GM23338 (cell line): ENCODE data around the gene ERBB4. TPM values are rescaled to one million over a fixed set of nuclear protein-coding genes. Genes with fewer than 3 reads are reported as not detected.

Experiments
- ATAC-seq: fragments of 200-7000 bp; cut with Tn5 transposase; 3 replicates; pipeline ENCODE4 v1.9.1; 2020
- DNase-seq: peaks from one replicate; pipeline ENCODE4 v3.0.0-alpha.2; 2015; ENCODE audit warnings: low spot score
- H2AFZ ChIP-seq: fragments of 200-600 bp; sonication (generic); 2 replicates; pipeline ENCODE4 v1.8.0; 2016; ENCODE audit warnings: antibody characterized with exemption, mild to moderate bottlenecking, moderate library complexity
- H3F3A ChIP-seq: fragments of 200-600 bp; sonication (generic); replicated peaks from 2 replicates; pipeline ENCODE4 v1.8.0; 2017; ENCODE audit warnings: antibody characterized with exemption, mixed run types, low read depth
- H3K27ac ChIP-seq: fragments of 200-600 bp; sonication (generic); 2 replicates; pipeline ENCODE4 v1.6.1; 2016; ENCODE audit warnings: low read depth
- H3K27me3 ChIP-seq: fragments of 200-600 bp; sonication (generic); 2 replicates; pipeline ENCODE4 v1.8.0; 2016; ENCODE audit warnings: mild to moderate bottlenecking, mixed run types, moderate library complexity; ENCODE audit not compliant: insufficient read depth
- H3K36me3 ChIP-seq: fragments of 200-600 bp; sonication (generic); 2 replicates; pipeline ENCODE4 v1.8.0; 2016; ENCODE audit warnings: mild to moderate bottlenecking; ENCODE audit not compliant: insufficient read depth
- H3K4me1 ChIP-seq: fragments of 200-600 bp; sonication (generic); 2 replicates; pipeline ENCODE4 v1.8.0; 2016; ENCODE audit warnings: mild to moderate bottlenecking, moderate library complexity; ENCODE audit not compliant: insufficient read depth
- H3K4me2 ChIP-seq: fragments of 200-600 bp; sonication (generic); 2 replicates; pipeline ENCODE4 v1.7.1; 2017; ENCODE audit warnings: mixed run types
- H3K4me3 ChIP-seq: fragments of 200-600 bp; sonication (generic); 2 replicates; pipeline ENCODE4 v1.6.1; 2016; ENCODE audit warnings: mixed run types
- H3K79me2 ChIP-seq: fragments of 200-600 bp; sonication (generic); replicated peaks from 2 replicates; pipeline ENCODE4 v1.8.0; 2017; ENCODE audit warnings: mild to moderate bottlenecking; ENCODE audit not compliant: insufficient read depth
- H3K9me2 ChIP-seq: fragments of 200-600 bp; sonication (generic); 2 replicates; pipeline ENCODE4 v1.8.0; 2017; ENCODE audit not compliant: insufficient read depth
- H4K20me1 ChIP-seq: fragments of 200-600 bp; sonication (generic); replicated peaks from 2 replicates; pipeline ENCODE4 v1.8.0; 2017; ENCODE audit warnings: mild to moderate bottlenecking; ENCODE audit not compliant: insufficient read depth
- H3K27ac Mint-ChIP-seq: 2 replicates; pipeline ENCODE4 v1.8.0; 2020; ENCODE audit warnings: inconsistent platforms, mild to moderate bottlenecking, moderate library complexity, mixed read lengths
- H3K27me3 Mint-ChIP-seq: 3 replicates; pipeline ENCODE4 v1.8.0; 2022; ENCODE audit warnings: low read depth, mild to moderate bottlenecking, moderate library complexity, mixed read lengths, inconsistent platforms; ENCODE audit not compliant: insufficient read depth, poor library complexity
- H3K36me3 Mint-ChIP-seq: 3 replicates; pipeline ENCODE4 v1.8.0; 2021; ENCODE audit warnings: low read depth, mild to moderate bottlenecking, inconsistent platforms, moderate library complexity, mixed read lengths
- H3K4me1 Mint-ChIP-seq: 3 replicates; pipeline ENCODE4 v1.8.0; 2020; ENCODE audit warnings: mild to moderate bottlenecking, inconsistent platforms, mixed read lengths
- H3K4me3 Mint-ChIP-seq: 3 replicates; pipeline ENCODE4 v1.8.0; 2021; ENCODE audit warnings: moderate library complexity, mild to moderate bottlenecking, inconsistent platforms, mixed read lengths
- H3K9me3 Mint-ChIP-seq: 3 replicates; pipeline ENCODE4 v1.8.0; 2020; ENCODE audit warnings: moderate library complexity, mild to moderate bottlenecking, inconsistent platforms, mixed read lengths
- EZH2 ChIP-seq: fragments of 200-600 bp; sonication (generic); IDR thresholded peaks from one replicate; pipeline ENCODE4 v1.8.0; 2017; ENCODE audit warnings: antibody characterized with exemption, mild to moderate bottlenecking, low read depth; ENCODE audit not compliant: unreplicated experiment
- EZH2phosphoT487 ChIP-seq: fragments of 200-600 bp; sonication (generic); IDR thresholded peaks from one replicate; pipeline ENCODE4 v1.8.1; 2018; ENCODE audit warnings: antibody characterized with exemption; ENCODE audit not compliant: unreplicated experiment
- JUNB ChIP-seq: IDR thresholded peaks from one replicate; pipeline ENCODE4 v1.6.1; 2016; ENCODE audit warnings: antibody characterized with exemption; ENCODE audit not compliant: unreplicated experiment
- NANOG ChIP-seq: IDR thresholded peaks from 2 replicates; pipeline ENCODE4 v1.6.1; 2016; ENCODE audit warnings: antibody characterized with exemption, borderline replicate concordance
- POLR2AphosphoS5 ChIP-seq: IDR thresholded peaks from 2 replicates; pipeline ENCODE4 v1.6.1; 2016; ENCODE audit warnings: antibody characterized with exemption, low read depth
- STAT1 ChIP-seq: IDR thresholded peaks from one replicate; pipeline ENCODE4 v1.6.1; 2016; ENCODE audit warnings: antibody characterized with exemption; ENCODE audit not compliant: unreplicated experiment
- ZNF114 ChIP-seq: fragments of 250-450 bp; sonication (Bioruptor Pico); IDR thresholded peaks from 2 replicates; pipeline ENCODE4 v1.5.0; 2020; ENCODE audit warnings: mild to moderate bottlenecking, moderate library complexity
- polyA plus RNA-seq: library from polyadenylated mRNA; unstranded; fragments of >200 nt; fragmentation: Nextera tagmentation; extraction: Ambion mirVana; gene quantifications from 2 replicates; pipeline ENCODE4 v1.2.1, GENCODE V29; 2016
- total RNA-seq: library from RNA; depleted of rRNA; stranded (reverse); fragments of >200 nt; shearing (Covaris generic); gene quantifications from 2 replicates; pipeline ENCODE4 v1.2.3, GENCODE V29; 2014
- TF ChIP-seq, protein P1 (sequence below): fragments of 250-450 bp; sonication (Bioruptor Pico); IDR thresholded peaks from 2 replicates; pipeline ENCODE4 v1.5.0; 2020; ENCODE audit warnings: mild to moderate bottlenecking, moderate library complexity
- TF ChIP-seq, protein P2 (sequence below): IDR thresholded peaks from 2 replicates; pipeline ENCODE4 v1.6.1; 2016; ENCODE audit warnings: antibody characterized with exemption

Gene ERBB4
- total and polyA plus RNA-seq, 2 experiments from 2014 or later: 0.73 to 1.1 TPM

DNA sequence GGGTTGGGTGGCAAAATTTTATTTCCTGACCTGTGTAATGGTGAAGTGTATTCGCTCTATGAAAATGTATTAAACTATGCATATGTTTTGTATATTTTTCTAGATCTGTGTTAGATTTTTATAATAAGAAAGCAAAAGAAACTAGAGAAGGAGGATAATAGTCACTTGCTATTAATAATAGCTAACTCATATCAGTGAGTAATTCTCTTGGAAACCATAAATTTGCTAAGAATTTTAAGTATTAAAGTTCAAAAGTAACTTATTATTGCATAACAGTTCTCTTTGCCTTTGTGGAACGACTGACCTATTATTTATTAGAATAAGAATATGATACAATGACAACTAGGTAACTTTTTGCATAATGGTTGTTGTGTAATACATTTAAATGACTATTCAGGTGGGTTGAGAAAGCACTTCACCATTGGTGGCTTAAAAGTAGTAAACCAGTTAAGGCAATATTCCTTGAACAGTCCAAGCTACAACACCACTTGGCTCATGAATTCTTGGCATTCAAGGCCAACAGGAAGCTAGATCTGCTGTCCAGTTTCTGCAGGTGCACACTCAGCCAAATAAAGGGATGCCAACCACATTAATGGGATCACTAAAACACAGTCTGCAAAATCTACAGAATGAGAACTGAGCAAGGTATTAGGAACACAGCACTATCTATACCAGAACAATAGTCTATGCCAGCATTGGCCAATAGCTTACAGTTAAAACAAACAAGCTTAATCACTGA is 1060.9 kb downstream of the ERBB4 start (continued):
- TF ChIP-seq, protein P1, sequence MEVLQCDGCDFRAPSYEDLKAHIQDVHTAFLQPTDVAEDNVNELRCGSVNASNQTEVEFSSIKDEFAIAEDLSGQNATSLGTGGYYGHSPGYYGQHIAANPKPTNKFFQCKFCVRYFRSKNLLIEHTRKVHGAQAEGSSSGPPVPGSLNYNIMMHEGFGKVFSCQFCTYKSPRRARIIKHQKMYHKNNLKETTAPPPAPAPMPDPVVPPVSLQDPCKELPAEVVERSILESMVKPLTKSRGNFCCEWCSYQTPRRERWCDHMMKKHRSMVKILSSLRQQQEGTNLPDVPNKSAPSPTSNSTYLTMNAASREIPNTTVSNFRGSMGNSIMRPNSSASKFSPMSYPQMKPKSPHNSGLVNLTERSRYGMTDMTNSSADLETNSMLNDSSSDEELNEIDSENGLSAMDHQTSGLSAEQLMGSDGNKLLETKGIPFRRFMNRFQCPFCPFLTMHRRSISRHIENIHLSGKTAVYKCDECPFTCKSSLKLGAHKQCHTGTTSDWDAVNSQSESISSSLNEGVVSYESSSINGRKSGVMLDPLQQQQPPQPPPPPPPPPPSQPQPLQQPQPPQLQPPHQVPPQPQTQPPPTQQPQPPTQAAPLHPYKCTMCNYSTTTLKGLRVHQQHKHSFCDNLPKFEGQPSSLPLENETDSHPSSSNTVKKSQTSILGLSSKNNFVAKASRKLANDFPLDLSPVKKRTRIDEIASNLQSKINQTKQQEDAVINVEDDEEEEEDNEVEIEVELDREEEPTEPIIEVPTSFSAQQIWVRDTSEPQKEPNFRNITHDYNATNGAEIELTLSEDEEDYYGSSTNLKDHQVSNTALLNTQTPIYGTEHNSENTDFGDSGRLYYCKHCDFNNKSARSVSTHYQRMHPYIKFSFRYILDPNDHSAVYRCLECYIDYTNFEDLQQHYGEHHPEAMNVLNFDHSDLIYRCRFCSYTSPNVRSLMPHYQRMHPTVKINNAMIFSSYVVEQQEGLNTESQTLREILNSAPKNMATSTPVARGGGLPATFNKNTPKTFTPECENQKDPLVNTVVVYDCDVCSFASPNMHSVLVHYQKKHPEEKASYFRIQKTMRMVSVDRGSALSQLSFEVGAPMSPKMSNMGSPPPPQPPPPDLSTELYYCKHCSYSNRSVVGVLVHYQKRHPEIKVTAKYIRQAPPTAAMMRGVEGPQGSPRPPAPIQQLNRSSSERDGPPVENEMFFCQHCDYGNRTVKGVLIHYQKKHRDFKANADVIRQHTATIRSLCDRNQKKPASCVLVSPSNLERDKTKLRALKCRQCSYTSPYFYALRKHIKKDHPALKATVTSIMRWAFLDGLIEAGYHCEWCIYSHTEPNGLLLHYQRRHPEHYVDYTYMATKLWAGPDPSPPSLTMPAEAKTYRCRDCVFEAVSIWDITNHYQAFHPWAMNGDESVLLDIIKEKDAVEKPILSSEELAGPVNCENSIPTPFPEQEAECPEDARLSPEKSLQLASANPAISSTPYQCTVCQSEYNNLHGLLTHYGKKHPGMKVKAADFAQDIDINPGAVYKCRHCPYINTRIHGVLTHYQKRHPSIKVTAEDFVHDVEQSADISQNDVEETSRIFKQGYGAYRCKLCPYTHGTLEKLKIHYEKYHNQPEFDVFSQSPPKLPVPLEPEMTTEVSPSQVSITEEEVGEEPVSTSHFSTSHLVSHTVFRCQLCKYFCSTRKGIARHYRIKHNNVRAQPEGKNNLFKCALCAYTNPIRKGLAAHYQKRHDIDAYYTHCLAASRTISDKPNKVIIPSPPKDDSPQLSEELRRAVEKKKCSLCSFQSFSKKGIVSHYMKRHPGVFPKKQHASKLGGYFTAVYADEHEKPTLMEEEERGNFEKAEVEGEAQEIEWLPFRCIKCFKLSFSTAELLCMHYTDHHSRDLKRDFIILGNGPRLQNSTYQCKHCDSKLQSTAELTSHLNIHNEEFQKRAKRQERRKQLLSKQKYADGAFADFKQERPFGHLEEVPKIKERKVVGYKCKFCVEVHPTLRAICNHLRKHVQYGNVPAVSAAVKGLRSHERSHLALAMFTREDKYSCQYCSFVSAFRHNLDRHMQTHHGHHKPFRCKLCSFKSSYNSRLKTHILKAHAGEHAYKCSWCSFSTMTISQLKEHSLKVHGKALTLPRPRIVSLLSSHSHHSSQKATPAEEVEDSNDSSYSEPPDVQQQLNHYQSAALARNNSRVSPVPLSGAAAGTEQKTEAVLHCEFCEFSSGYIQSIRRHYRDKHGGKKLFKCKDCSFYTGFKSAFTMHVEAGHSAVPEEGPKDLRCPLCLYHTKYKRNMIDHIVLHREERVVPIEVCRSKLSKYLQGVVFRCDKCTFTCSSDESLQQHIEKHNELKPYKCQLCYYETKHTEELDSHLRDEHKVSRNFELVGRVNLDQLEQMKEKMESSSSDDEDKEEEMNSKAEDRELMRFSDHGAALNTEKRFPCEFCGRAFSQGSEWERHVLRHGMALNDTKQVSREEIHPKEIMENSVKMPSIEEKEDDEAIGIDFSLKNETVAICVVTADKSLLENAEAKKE: no peak
- TF ChIP-seq ZNF114 (CRISPR knock-in tag) (no peak), EZH2phosphoT487 (no peak), EZH2 (no peak), STAT1 (no peak)
- TF ChIP-seq, protein P2, sequence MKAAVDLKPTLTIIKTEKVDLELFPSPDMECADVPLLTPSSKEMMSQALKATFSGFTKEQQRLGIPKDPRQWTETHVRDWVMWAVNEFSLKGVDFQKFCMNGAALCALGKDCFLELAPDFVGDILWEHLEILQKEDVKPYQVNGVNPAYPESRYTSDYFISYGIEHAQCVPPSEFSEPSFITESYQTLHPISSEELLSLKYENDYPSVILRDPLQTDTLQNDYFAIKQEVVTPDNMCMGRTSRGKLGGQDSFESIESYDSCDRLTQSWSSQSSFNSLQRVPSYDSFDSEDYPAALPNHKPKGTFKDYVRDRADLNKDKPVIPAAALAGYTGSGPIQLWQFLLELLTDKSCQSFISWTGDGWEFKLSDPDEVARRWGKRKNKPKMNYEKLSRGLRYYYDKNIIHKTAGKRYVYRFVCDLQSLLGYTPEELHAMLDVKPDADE: no peak

GRCh38 chr2:211473116-211473515 is 1065.5 kb downstream of the ERBB4 start:
- TF ChIP-seq STAT1 (no peak), EZH2 (no peak), ZNF114 (CRISPR knock-in tag) (no peak), JUNB (no peak), POLR2AphosphoS5 (no peak), NANOG (no peak)
- TF ChIP-seq, protein P2: no peak
- Mint-ChIP-seq H3K36me3 (no peaks in the 10 kb centered on the region), H3K4me3 (no peak overlapping the region), H3K9me3 (peaks cover 3% of the 10 kb centered on the region; the same call in 2 of the 3 replicates), H3K27ac (no peak overlapping the region), H3K27me3 (peaks cover 3% of the 10 kb centered on the region), H3K4me1 (peaks cover 27% of the 10 kb centered on the region)
- ATAC-seq (no peak), DNase-seq (no peak)
- Histone ChIP-seq H3K4me3 (no peak overlapping the region), H3K9me2 (no peaks in the 10 kb centered on the region), H4K20me1 (no peaks in the 10 kb centered on the region), H3K36me3 (no peaks in the 10 kb centered on the region), H3F3A (no peaks in the 10 kb centered on the region), H3K4me1 (peaks cover 22% of the 10 kb centered on the region), H3K27ac (no peak overlapping the region), H2AFZ (no peak overlapping the region), H3K79me2 (no peaks in the 10 kb centered on the region), H3K4me2 (no peak overlapping the region), H3K27me3 (no peaks in the 10 kb centered on the region)
